KOPT-K1 (cell line): ENCODE data around the gene PLPP1.
"Not testable (repeated sequence)": the region's sequence is repeated elsewhere in the genome, so short reads cannot be mapped to it uniquely, and the experiment has no call there.

Source experiments
- H3K27ac ChIP-seq: fragments of 200-600 bp; sonication (generic); 2 replicates; pipeline ENCODE4 v1.5.1; 2016; ENCODE audit warnings: antibody characterized with exemption, mild to moderate bottlenecking, low read depth, low read length; ENCODE audit not compliant: poor library complexity, severe bottlenecking
- H3K36me3 ChIP-seq: fragments of 200-600 bp; sonication (generic); 2 replicates; pipeline ENCODE4 v1.5.1; 2017; ENCODE audit warnings: antibody characterized with exemption, mild to moderate bottlenecking, low read length, moderate library complexity; ENCODE audit not compliant: insufficient read depth
- H3K9me3 ChIP-seq: fragments of 200-600 bp; sonication (generic); 2 replicates; pipeline ENCODE4 v1.5.1; 2017; ENCODE audit warnings: antibody characterized with exemption, low read length, mild to moderate bottlenecking; ENCODE audit not compliant: insufficient read depth, poor library complexity, severe bottlenecking

Gene PLPP1

DNA sequence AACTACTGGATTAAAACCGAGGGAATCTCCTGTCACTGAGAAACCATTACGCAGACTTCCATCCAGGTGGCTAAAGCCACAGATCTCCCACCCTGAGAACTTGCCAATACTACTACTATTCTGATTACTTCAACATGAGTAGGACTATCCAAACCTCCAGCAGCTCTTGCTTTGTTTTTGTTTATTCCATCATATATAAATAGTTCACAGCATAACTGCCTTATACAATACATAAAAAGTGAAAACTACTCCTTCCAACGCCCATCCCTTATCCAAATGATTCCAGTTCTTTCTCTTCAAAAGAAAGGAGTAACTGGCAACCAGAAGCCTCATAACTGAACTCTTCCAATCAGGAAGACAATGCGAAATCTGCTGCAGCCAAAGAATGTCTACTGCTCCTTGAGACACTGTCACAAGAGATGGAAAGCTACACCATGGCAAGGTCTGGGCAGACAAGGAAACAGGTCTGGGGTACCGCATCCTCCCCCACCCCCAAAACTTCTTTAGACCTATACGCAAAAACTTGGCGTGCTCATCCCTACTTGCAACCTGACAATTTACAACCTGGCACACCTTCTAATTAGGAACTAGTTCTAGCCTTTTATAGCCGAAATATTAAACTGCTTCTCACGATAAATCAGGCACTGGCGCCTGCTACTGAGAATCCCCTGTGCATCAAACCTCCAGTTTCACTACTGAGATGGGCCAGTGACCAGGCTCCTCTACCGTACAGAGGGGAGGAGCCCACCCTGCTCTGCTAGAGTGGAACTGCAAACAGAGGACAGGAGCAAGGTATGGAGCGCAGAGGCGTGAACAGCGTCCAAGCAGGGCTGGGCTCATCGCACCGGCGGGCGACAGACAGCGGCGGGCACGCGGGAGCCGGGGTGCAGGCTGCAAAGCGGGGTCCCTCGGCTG, 986 bp downstream of the PLPP1 start:
- no peaks in the 10 kb centered on the region for H3K36me3 ChIP-seq
- no peaks in the 10 kb centered on the region for H3K9me3 ChIP-seq
- peak overlapping the region; percentile 84 for H3K27ac ChIP-seq

DNA sequence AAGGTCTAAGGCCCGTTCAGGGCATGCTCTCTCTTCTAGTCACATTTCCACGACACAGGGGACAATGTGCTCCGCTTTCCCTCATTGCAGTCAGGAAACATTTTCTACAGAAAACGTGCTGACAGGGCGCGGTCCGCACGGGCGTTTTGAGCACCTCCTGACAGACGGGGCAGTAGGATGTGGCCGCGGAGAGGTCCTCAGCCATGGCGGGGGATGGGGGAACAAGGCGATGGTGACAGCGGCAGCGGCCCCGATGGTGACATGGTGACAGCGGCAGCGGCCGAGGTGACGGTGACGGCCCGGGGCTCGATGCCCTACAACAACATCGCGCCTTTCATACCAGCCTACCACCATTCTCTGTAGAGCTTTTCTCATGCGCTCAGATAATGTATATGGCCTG, 4.1 kb downstream of the PLPP1 start:
- Histone ChIP-seq H3K27ac (no peak overlapping the region), H3K9me3 (no peaks in the 10 kb centered on the region), H3K36me3 (no peaks in the 10 kb centered on the region)

DNA sequence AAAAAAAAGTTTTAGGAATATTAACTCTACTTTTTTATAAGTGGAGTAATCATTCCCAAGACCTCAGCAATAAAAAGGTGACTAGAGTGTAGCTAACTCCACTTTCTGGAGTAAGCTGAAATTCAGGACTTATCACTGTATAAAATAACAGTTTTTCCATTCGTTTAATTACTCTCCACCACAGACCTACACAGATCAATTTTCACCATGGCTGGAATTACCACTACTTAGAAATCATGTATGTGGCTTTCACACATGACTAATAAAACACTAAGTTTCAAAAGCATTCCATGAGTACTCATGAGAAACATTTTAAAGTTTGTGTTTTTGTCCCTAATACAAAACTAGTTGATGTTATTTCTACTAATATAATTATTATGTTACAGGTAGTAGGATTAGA, 9.9 kb downstream of the PLPP1 start:
- Histone ChIP-seq H3K36me3 (no peaks in the 10 kb centered on the region), H3K27ac (no peak overlapping the region), H3K9me3 (no peaks in the 10 kb centered on the region)

DNA sequence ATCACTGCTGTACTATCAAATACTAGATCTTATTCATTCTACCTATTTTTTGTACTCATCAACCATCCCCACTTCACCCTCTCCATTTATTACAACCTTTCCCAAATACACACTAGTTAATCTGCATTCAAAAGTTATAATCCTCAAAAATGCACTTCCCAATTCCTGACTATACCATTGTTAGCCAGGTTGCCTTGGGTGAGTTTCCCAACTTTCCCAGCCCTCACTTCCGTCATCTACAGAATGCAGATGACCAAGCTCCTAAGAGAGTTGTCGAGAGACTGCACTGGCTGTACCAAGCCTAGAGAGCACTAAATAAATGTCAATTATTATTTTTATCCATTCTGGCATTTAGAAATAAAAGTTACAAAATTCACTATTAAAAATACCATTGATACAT, 11.5 kb downstream of the PLPP1 start:
- H3K9me3 ChIP-seq = no peaks in the 10 kb centered on the region
- H3K36me3 ChIP-seq = no peaks in the 10 kb centered on the region
- H3K27ac ChIP-seq = no peak overlapping the region

DNA sequence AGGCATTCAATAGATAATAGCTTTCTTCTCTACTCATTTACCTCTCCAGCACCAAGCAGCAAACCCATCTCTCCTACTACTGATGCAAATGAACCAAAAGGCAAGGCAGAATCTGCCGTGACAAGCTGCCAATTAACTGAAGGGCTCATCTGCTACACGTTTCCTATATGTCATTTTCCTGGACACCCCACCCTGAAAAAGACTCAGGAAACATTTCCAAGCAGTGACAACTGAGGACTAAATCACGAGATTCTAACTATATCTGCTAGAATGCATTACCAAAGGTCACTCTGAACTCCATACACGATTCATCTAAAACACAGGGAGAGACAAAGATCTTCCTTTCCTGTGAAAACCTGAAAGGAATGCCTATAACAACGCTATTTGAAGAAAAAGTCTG, 12.9 kb downstream of the PLPP1 start:
- no peak overlapping the region for H3K27ac ChIP-seq
- H3K36me3 ChIP-seq = no peaks in the 10 kb centered on the region

DNA sequence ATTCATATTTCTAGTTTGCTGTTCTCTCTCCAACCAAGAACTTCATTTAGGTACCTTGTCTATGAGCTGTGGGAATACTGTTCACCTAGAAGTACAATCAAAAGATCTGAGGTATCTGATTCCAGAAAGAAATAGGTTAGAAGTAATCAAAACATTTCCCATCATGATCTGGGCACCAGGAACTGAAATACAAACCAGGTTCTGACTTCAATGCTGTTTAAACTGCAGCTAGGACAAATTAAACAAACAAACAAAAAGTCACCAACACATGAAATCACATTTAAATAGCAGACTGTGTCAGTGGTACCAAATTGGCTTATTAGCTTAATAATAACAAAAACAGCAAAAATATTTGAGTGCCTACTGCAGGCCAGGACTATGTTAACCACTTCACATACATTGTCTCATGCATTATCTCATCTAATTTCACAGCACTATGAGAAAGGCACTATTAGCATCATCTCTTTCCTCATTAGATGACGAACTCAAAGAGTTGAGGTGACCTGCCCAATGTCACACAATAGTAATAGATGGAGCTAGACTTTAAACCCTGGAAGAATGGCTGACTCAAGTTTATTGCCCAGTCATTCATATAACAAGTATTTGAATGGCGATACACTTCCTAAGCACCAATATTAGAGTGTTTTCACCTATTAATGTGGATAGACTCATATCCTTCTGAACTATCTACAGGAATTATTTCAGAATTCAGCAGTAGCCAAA, 14.5 kb downstream of the PLPP1 start:
- Histone ChIP-seq H3K9me3 (no peaks in the 10 kb centered on the region), H3K36me3 (no peaks in the 10 kb centered on the region), H3K27ac (no peak overlapping the region)

More for the DNA sequence above, 12.9 kb downstream of the PLPP1 start:
- no peaks in the 10 kb centered on the region for H3K9me3 ChIP-seq

DNA sequence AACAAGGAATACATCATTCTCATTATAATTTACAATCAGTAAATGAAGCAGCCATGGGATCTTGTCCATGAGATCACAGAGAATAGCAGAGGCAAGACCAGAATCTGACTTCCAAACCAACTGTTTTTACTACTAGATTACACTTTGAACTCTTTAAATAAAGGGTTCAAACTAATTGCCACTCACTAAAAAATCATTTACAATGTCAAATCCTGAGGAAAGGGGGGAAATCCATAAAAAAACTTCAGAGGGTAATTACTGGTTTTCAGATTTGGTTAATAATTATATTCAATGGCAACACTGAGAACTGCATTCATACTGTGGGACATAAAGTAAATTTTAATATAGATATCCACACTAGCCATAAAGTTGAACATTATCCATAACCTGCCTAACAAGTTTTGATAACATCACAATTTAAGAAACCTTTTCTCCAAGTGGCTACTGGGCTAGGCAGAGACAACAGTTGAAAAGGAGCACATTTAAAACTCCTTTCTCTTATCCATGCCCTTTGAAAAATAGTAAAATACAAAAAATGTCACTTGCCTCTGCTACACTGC, 15.9 kb downstream of the PLPP1 start:
- Histone ChIP-seq H3K9me3 (no peaks in the 10 kb centered on the region), H3K27ac (no peak overlapping the region), H3K36me3 (no peaks in the 10 kb centered on the region)

DNA sequence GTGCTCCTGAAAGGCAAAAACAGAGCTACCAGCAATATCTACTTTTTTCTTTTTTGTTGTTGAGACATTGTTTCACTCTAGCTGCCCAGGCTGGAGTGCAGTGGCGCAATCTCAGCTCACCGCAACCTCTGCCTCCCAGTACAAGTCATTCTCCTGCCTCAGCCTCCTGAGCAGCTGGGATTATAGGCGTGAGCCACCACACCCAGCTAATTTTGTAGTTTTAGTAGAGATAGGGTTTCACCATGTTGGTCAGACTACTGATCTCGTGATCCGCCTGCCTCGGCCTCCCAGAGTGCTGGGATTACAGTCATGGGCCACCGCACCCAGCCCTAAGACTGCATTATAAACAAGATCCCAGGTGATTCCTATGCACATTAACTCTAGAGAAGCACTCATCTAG, 17.0 kb downstream of the PLPP1 start:
- H3K9me3 ChIP-seq = no peaks in the 10 kb centered on the region
- H3K27ac ChIP-seq = no peak overlapping the region
- no peaks in the 10 kb centered on the region for H3K36me3 ChIP-seq

DNA sequence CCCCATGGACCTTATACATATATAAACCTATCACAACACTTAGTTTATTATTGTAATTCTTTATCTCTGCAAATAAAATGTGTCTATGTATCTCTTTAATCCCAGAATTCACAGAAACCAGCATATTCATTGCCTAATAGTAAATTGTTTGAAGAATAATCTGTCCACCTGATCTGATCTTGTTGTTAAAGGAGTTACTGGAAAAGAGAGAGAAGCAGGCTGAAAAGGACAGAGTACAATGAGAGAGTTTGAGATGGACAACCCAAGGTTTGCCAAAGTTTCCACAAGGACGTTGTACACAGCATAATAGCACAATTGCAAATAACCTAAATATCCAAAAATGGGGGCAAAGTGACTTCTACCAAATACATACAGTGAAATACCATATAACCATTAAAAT, 23.8 kb downstream of the PLPP1 start:
- H3K9me3 ChIP-seq = no peaks in the 10 kb centered on the region
- H3K36me3 ChIP-seq = no peaks in the 10 kb centered on the region
- H3K27ac ChIP-seq = no peak overlapping the region

DNA sequence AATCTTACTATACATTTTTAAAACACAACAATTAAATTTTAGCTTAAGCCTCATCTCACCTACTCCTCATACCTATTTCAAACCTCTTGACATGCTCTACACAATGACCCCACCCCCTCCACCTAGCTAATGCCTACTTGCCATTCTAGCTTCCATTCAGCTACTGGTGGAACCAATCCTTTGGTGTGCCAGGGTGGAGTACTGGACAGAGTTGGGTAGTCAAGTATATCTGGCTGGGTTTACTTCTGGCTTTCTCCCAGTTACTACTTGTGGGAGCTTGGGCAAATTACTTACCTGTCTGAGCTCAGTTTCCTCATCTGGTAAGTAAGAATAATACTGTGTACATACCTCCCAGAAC, 24.3 kb downstream of the PLPP1 start:
- H3K36me3 ChIP-seq = no peaks in the 10 kb centered on the region
- H3K27ac ChIP-seq = no peak overlapping the region
- H3K9me3 ChIP-seq = no peaks in the 10 kb centered on the region

DNA sequence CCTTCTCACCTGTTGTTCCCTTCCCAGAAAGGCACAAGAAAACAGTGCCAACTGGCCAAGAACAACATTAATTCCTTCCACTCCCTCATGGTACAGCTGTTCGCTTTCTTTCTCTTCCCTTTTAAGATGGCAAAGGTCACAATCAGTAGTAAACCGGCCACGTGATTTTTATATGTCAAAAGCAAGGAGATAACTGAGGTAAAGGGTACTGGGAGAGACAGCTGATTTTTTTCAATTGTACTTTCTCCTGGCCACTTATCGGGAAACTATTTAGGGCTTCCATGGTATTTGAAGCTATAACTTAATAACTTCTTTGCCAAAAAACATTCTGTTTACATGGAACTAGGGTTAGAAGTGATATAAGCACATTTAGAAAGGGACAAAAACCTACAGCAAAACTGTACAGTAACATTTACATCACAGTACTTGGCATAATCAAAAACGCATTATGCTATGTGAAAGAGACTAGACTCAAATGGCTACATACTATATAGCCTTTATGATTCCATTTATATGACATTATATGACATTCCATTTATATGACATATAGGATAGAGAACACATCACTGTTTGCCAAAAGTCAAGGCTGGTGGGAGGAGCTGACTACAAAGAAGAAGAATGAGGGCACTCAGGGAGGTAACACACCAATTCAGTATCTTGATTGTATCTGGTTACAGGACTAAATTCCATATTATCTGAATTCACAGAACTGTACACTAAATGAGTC, 24.8 kb downstream of the PLPP1 start:
- Histone ChIP-seq H3K36me3 (no peaks in the 10 kb centered on the region), H3K9me3 (no peaks in the 10 kb centered on the region), H3K27ac (no peak overlapping the region)

DNA sequence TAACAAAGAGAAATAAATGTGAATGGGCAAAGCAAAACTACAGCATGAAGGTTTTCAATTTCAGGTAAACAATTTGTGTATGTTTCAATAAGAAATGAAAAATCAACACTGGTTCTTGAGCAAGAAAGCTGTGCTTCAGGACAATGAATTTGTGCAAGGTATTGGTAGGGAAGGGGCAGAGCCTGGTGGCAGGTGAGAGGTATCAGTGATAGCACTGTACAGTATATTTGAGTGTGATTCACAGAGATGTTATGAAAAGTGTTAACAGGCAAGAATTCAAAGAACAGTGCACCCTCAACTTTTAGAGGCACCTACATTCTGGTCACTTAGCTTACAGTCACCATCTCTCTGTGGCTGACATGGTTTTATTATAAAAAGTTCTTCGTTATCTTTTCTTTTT, 25.7 kb downstream of the PLPP1 start:
- H3K9me3 ChIP-seq = no peaks in the 10 kb centered on the region
- no peaks in the 10 kb centered on the region for H3K36me3 ChIP-seq
- no peak overlapping the region for H3K27ac ChIP-seq

DNA sequence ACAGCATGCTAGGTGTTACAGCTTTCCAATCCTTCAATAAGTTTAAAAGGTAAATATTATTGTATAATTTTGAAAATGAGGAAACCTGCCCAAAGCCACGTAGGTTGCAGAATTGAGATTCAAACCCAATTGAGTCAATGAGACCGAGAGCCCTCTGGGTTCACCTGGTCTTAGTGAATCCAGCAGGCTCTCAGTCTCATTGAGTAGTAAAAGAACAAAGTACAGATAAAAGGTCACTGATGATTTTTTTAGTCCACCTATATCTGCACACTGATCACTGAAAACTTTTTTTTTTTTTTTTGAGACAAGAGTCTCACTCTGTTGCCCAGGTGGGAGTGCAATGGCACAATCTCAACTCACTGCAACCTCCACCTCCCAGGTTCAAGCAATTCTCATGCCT, 27.2 kb downstream of the PLPP1 start:
- Histone ChIP-seq H3K27ac (no peak overlapping the region), H3K9me3 (no peaks in the 10 kb centered on the region), H3K36me3 (no peaks in the 10 kb centered on the region)

DNA sequence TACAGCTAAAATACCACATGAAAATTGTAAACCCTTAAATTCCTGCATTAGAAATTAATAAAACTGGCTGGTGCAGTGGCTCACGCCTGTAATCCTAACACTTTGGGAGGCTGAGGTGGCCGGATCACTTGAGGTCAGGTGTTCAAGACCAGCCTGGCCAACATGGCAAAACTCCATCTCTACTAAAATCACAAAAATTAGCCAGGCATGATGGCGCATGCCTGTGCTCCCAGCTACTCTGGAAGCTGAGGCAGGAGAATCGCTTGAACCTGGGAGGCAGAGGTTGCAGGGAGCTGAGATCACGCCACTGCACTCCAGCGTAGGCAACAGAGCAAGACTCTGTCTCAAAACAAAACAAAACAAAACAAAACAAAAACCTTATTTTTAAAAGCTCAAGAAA, 29.1 kb downstream of the PLPP1 start:
- H3K9me3 ChIP-seq, H3K36me3 ChIP-seq, H3K27ac ChIP-seq: not testable (repeated sequence)

DNA sequence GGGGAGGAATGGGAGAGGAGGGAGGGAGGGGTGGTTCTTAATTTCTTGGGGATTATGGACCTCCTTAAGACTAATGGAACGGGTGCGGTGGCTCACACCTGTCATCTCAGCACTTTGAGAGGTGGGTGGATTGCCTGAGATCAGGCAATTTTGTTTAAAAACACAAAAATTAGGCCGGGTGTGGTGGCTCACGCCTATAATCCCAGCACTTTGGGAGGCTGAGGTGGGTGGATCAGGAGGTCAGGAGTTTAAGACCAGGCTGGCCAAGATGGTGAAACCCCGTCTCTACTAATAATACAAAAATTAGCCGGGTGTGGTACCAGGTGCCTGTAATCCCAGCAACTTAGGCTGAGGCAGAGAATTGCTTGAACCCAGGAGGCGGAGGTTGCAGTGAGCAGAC, 30.8 kb downstream of the PLPP1 start:
- H3K36me3 ChIP-seq, H3K9me3 ChIP-seq, H3K27ac ChIP-seq: not testable (repeated sequence)
